Nucleus accumbens (tissue), 56 donors: ENCODE measurements around the gene CDHR5.
"Not testable (repeated sequence)": the region's sequence is repeated elsewhere in the genome, so short reads cannot be mapped to it uniquely, and the experiment has no call there.

ENCODE experiments used
- DNase-seq, 56 donors: peaks; one replicate each; lab custom pipeline; 2025; lab: John Stamatoyannopoulos, UW

The CDHR5 gene

DNA sequence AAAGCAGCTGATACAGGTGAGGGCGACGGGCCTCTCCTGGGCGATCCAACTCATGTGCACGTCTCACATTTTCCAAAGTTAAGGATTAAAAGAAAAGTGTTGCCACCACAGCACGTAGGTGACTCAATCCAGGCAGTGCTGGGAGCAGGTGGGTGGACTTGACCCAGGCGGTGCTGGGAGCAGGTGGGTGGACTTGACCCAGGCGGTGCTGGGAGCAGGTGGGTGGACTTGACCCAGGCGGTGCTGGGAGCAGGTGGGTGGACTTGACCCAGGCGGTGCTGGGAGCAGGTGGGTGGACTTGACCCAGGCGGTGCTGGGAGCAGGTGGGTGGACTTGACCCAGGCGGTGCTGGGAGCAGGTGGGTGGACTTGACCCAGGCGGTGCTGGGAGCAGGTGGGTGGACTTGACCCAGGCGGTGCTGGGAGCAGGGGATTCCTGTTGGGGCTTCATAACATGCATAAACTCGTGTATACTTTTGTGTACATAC is 23.0 kb upstream of the CDHR5 start:
- DNase-seq: not testable (repeated sequence)

DNA sequence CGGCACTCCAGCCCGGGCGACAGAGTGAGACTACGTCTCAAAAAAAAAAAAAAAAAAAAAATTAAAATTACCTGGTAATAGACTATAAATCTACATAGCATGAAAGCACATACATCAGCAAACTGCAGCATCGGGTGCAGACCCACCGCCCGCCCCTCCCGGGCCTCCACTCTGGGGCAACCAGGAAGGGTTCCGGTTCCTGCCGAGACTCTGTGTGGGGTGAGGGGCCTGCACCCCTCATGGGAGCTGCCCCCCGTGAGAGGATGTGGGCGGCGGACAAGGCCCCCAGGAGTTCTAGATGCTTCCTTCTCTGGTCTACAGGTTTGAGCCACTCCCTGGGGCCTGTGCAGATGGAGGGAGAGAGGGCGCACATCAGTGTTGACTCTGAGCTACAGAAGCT is 21.5 kb upstream of the CDHR5 start:
- no peak for DNase-seq

DNA sequence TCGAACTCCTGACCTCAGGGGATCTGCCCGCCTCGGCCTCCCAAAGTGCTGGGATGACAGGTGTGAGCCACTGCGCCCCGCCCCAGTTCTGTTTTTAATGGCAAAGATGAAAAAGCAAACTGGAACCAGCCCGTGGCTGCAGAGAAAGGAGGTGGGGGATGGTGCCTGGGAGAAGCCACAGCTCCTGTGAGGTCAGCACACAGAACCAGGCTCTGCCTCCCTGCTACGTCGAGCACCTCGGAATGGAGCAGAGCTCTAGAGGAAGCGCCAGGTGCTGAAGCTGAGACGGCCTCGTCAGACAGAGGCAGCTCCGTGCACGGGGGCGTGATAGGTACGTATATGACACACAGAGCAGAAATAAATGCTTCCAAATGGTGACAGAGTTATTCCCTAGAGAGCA is 20.8 kb upstream of the CDHR5 start:
- peak in 32 of 56 donors; percentile 3 to 87 (median 48) for DNase-seq

DNA sequence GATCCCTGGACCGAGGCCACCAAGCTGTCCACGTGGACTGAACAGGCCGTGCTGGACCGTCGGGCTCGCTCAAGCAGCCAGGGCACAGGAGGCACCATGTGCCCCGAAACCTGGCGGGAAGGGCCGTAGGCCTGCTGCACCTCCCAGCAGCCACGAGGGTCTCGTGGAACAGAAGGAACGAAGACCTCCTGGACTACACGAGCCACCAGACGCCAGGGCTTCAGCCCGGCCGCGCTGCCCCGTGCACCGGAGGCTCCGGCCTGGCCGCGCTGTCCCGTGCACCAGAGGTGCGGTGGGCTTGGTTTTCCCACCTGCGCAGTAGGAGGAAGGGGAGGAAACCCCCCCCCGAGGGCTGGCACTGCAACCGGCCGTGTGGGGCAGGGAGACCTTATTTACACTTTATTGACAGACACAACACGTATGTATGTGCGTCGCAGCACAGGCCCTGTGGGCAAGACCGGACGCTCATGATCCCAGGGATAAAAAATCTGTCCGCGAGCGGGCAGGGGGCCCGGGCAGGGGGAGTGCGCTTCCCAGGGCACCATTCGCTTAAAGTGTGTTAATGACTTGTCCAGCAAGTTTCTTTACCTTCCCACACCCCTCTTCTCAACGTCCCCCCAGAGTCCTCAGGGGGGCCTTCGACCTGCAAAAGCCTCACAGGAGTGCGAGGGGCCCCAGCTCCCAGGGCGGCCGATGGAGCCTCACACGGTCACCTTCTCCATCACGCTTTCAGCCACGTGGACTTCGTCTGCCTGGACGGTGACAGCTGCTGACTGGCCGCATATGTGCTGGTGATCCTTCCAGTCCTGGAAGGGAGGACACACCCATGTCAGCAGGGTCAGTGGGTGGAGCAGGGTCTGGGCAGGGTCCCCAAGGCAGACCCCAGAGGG is 19.3 kb upstream of the CDHR5 start:
- DNase-seq: no peak

DNA sequence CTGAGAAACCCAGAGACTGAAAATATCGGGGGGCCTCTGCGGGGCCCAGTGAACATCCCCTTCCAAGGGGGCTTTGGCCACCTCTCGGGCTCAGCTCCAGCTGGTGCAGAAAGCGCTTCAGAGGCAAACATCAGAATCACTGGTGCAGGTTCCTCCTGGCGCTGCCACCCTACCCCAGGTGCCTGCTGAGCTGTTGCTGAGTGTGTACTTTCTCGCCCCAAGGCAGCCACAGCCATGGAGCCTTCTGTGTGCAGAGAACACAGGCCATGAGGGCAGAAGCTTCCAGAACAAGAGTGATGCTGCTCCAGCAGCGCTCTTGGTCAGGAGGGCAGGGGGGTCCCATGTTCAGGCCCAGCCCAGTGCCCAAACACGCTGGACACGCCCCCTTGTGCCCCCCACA is 18.6 kb upstream of the CDHR5 start:
- DNase-seq: no peak

DNA sequence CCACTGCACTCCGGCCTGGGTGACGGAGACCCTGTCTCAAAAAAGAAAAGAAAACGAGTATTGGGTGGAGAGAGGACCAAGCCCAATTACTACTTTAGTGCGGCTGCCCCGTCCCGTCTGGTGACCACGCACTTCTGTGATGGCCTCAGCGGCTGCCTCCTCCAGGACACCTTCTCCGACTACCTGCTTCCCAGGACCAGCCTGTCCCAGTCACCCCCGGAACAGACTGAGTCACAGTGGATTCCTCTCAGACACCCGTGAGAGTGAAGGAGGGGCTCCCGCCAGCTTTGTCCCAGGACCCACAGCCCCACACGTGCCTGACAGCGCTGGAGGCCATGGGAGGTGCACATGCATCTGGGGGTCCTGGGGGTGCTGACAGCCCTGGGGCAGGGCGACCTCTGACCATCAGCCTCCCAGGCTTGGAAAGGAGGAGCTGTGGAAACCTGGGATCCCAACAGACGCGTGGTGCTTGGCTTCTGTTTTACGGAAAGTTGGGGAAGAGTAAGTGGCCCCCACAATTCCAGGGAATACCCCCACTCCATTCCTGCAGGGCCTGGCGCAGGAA is 17.1 kb upstream of the CDHR5 start:
- DNase-seq: no peak

DNA sequence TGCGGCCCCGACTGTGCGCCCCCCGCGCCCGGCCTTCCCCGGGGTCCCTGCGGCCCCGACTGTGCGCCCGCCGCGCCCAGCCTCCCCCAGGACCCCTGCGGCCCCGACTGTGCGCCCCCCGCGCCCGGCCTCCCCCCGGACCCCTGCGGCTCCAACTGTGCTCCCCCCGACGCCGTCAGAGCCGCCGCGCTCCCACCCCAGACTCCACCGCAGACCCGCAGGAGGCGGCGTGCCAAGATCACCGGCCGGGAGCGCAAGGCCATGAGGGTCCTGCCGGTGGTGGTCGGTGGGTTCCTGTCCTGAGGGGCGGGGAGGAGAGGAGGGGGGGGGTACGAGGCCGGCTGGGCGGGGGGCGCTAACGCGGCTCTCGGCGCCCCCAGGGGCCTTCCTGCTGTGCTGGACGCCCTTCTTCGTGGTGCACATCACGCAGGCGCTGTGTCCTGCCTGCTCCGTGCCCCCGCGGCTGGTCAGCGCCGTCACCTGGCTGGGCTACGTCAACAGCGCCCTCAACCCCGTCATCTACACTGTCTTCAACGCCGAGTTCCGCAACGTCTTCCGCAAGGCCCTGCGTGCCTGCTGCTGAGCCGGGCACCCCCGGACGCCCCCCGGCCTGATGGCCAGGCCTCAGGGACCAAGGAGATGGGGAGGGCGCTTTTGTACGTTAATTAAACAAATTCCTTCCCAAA is 15.4 kb upstream of the CDHR5 start:
- no peak for DNase-seq

DNA sequence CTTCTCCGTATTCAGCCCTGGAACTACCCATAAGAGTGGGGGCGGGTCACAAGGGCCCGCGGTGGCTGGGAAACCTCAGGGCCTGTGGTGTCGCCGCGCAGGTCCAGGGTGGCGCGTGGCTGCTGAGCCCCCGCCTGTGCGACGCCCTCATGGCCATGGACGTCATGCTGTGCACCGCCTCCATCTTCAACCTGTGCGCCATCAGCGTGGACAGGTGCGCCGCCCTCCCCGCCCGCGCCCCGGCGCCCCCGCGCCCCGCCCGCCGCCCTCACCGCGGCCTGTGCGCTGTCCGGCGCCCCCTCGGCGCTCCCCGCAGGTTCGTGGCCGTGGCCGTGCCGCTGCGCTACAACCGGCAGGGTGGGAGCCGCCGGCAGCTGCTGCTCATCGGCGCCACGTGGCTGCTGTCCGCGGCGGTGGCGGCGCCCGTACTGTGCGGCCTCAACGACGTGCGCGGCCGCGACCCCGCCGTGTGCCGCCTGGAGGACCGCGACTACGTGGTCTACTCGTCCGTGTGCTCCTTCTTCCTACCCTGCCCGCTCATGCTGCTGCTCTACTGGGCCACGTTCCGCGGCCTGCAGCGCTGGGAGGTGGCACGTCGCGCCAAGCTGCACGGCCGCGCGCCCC is 14.7 kb upstream of the CDHR5 start:
- no peak for DNase-seq

DNA sequence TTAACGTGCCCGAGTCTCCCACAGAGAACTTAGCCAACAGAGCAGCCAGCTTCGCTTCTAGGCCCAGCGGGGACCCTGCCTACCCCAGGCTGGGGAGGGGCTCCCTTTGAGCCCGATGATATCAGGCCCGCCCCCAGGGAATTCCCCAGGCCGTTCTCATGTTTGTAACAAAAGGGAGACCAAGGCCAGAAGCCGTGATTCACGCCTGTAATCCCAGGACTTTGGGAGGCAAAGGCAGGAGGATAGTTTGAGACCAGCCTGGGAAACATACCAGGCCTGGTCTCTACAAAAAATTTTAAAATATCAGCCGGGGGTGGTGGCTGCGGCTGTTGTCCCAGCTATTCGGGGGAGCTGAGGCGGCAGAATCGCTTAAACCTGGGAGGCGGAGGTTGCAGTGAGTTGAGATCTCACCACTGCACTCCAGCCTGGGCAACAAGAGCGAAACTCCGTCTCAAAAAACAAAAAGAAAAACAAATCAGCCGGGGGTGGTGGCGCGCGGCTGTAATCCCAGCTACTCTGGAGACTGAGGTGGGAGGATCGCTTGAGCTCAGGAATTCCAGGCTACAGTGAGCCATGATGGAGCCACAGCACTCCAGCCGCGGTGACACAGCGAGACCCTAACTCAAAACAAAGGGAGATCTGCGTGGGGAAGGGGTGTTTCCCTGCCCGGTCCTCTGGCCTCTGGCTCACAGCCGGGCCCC is 14.0 kb upstream of the CDHR5 start:
- DNase-seq: no peak

DNA sequence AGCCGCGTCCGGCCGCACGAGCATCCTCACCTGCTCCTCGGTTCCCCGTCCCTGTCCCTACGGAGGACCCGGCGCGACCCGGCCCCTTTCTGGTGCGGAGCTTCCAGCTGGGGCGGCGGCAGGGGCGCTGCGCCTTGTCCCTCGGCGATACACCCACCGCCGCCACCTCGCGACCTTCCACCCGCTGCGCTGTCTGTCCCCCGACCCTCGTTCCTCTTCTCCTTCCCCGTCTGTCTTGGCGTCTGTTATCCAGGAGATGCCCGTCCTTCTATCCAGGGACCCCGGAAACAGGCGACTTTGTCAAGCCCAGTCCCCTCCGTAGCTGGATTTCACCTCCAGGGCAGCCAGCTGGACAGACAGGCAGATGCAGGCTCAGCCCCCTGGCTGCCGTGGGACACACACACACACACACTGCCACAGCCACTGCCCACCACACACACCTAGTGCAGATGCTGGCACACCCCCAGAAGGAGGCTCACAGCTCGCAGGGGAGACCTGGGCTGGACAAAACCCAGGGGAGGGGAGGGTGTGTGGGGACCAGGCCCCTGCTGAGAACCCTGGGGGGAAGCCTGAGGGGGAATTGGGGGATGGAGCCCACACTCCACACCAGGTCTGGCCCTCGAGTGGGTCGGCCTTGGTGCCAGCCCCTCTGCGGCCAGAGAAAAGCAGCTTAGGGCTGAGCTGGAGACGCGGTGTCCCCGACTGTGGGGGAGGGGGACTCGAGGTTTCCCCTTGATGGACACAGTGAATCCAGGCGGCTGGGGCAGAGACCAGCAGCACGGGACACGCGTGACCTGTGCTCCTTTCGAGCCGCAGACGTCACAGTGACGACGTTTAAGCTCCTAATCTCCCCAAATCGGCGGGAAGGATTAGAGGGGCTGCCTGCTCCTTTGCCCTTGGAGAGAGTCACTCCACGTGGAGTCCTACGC is 13.1 kb upstream of the CDHR5 start:
- no peak for DNase-seq

DNA sequence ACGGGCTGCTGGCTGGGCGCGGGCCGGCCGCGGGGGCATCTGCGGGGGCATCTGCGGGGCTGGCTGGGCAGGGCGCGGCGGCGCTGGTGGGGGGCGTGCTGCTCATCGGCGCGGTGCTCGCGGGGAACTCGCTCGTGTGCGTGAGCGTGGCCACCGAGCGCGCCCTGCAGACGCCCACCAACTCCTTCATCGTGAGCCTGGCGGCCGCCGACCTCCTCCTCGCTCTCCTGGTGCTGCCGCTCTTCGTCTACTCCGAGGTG is 12.5 kb upstream of the CDHR5 start:
- no peak for DNase-seq

DNA sequence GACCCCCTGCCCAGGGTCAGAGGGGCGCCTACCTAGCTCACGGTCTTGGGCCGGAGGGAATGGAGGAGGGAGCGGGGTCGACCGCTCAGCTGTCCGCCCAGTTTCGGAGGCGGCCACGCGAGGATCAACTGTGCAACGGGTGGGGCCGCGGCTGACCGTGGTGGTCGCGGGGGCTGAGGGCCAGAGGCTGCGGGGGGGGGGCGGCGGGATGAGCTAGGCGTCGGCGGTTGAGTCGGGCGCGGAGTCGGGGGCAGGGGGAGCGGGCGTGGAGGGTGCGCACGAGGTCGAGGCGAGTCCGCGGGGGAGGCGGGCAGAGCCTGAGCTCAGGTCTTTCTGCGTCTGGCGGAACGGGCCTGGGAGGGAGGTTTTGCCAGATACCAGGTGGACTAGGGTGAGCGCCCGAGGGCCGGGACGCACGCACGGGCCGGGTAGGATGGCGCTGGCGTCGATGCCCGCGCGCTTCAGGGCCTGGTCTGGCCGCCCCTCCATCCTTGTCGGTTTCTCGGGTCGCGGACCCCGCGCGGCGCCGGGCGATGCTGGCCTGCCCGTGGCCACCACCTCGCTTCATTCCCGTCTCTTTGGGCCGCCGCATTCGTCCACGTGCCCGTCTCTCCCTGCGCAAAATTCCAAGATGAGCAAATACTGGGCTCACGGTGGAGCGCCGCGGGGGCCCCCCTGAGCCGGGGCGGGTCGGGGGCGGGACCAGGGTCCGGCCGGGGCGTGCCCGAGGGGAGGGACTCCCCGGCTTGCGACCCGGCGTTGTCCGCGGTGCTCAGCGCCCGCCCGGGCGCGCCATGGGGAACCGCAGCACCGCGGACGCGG is 12.0 kb upstream of the CDHR5 start, which contains the start of gene DRD4:
DRD4 (plus strand) TSS at position 759 of the 822 bp plus-strand sequence; CDS start at position 795, 36 bp downstream.
- peak in 1 of 56 donors; percentile 43 for DNase-seq

DNA sequence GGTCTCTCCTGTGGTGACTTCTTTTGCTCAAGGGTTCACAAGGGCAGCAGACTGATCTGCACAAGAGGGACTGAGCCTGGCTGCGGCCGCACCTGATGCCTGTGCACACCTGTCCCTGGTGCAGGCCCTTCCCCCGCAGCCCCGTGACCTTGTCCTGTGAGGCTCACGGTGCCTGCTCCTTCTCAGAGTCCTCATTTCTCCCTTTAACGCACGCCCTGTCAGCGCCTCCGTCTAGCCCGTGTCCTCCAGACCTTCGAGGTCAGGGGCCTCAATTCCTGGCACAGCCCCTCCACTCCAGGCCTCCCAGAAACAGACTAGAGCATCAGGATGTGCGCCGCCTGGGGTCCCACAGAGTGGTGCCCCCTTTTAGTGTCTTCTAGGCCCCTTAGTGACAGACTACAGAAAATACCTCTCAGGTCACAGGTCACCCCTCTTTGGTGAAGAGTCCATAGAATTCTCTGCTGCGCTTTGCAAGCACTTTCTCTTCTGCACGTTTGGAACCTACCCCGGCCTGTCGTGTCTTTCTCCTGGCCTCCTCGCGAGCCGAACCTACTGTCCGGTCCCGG is 11.3 kb upstream of the CDHR5 start:
- DNase-seq: no peak

DNA sequence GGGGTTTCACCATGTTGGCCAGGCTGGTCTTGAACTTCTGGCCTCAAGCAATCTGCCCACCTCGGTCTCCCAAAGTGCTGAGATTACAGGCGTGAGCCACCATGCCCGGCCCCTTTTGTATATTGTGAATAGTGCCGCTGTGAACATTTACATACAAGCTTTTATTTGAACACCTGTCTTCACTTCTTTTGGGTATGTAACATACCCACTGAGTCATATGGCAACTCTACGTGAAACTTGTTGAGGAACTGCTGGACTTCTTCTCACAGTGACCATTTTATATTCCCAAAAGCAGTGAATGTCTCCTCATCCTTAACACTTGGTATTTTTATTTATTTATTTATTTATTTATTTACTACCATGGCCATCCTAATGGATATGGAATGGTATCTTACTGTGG is 6.1 kb upstream of the CDHR5 start:
- DNase-seq: no peak

DNA sequence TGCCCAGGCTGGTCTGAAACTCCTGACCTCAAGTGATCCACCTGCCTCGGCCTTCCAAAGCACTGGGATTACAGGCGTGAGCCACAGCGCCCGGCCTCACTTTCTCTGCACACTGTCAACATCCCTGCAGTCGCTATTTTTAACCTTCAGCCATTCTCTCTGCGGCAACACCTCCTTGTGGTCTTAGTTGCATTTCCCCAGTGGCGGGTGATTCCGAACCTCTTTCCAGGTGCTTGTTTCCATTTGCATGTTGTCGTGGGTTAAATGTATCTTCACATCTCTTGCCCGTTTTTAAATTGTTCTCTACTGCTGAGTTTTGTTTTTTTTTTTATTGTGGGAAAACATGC is 4.5 kb upstream of the CDHR5 start:
- DNase-seq: no peak

DNA sequence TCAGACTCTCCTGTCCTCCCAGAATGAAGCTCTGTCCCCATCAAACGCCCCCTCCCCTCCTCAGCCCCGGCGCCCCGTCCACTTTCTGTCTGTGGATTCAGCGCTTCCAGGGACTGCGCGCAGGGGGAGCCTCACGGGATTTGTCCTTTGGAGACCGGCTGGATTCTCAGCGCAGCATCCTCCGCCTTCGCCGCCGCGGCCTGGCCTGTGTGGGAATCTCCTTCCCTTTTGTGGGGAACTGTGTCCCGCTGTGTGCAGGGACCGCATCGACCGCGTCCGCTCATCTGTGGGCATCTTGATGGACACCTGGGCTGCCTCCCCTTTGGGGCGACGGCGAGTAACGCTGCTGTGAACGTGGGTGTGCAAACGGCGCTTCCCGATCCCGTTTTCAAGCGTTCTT is 3.3 kb upstream of the CDHR5 start:
- no peak for DNase-seq

DNA sequence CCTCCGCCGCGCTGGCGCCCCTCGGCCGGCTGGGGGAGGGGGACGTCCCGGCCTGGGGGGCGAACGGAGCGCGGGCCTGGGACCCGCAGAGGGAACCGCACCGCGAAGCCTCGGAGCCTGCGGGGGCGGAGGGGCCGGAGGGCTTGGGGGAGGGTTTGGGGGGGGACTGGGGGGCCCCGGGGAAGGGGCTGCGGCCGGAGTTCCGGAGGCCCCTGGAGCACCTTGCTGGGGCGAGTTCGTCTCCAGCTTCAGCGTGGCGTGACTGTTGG is 2.5 kb upstream of the CDHR5 start:
- DNase-seq: no peak

DNA sequence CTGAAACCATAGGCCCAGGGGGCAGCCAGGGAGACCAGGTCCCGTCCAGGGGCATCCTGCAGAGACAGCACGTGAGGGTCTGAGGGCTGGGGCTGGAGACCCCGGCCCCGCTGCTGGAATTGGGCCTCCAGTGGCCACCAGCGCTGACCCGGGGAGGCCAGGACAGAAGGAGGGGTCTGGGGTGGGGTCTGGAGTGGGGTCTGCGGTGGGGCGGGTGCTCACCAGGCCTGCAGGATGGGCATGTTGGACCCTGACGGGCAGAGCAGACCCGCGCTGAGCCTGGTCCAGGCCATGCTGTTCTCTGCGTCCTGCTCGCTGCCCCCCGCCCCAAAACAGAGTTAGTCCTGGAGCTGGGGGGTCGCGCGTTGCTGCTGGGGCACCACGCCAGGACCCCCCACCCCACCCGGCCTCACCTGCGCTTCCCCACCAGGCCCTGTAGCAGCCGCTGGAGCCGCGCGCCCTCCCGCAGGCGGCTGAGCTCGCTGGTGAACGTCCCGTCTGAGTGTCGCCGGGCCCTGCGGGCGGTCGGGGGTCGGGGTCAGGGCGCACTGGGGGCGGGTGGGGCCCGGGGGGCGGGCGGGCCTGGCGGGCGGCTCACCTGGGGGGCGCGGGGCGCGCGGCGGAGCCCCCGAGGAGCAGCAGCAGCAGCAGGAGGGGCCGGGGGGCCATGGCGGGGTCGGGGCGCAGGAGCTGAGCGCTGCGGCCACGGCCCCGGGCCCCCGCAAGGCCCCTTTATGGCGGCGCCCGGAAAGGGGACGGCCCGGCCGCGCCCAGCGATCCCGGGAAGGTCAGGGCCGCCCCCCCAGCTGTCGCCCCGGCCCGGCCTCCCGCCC is 1.9 kb upstream of the CDHR5 start, which contains the start of gene SCT:
SCT (minus strand) TSS at position 707 of the 833 bp plus-strand sequence; CDS start at position 669, 38 bp downstream.
- no peak for DNase-seq
